ENCODE measurements around the gene TFEB. TPM values are rescaled to one million over a fixed set of nuclear protein-coding genes. Genes with fewer than 3 reads are reported as not detected.

TFEB gene
- total RNA-seq, 3 donors from 2014 or later: 15.7 to 20.6 (median 18.4) TPM

- intact Hi-C loops (cut with DNase I; ENCODE audit: low total_unique reads): no loop called here
- Histone ChIP-seq H3K9me3 (no peaks in the 10 kb centered on the region), H3K27me3 (peaks cover 0 to 3% of the 10 kb centered on the region in 2 donors), H3K36me3 (no peaks in the 10 kb centered on the region), H3K27ac (no peak overlapping the region), H3K4me1 (no peaks in the 10 kb centered on the region), H3K4me3 (no peak overlapping the region)
- DNase-seq (ENCODE audit: low spot score in 2 of 2): no peak
- no peak for TF ChIP-seq CTCF (IDR thresholded peaks at IDR 0.05)
- no peak for TF ChIP-seq POLR2A (IDR thresholded peaks at IDR 0.05)
- TF ChIP-seq POLR2AphosphoS5 (IDR thresholded peaks at IDR 0.05): no peak
Observed at GRCh38 chr6:41657131-41658094, 78.0 kb downstream of the TFEB start.

GRCh38 chr6:41656002-41656691 is 79.3 kb downstream of the TFEB start:
- intact Hi-C loops (cut with DNase I; ENCODE audit: low total_unique reads): no loop called here
- Histone ChIP-seq H3K36me3 (no peaks in the 10 kb centered on the region), H3K4me3 (no peak overlapping the region), H3K4me1 (no peaks in the 10 kb centered on the region), H3K9me3 (no peaks in the 10 kb centered on the region), H3K27ac (no peak overlapping the region), H3K27me3 (peaks cover 0 to 3% of the 10 kb centered on the region in 2 donors)
- TF ChIP-seq POLR2A (IDR thresholded peaks at IDR 0.05) (no peak), POLR2AphosphoS5 (IDR thresholded peaks at IDR 0.05) (no peak), CTCF (IDR thresholded peaks at IDR 0.05) (no peak)
- no peak for DNase-seq (ENCODE audit: low spot score in 2 of 2)

DNA sequence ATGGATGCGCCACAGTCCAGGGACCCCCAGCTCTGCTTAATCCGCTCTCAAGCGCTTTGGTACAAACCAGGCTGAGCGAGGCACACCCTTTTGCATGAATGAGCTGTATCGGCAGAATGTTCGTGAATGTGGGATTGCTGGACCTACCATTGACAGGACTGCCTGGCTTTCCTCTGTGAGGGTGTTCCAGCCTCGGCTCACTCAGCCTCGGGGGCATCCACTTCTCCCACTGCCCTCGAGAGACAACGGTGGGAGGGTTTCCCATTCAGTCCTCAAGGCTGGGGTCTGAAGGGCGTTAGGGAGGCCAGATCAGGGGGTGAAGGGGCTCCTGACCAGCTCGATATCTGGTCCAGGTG is 79.8 kb downstream of the TFEB start:
- TF ChIP-seq CTCF (IDR thresholded peaks at IDR 0.05): no peak
- no peak for TF ChIP-seq POLR2A (IDR thresholded peaks at IDR 0.05)
- no peak for TF ChIP-seq POLR2AphosphoS5 (IDR thresholded peaks at IDR 0.05)
- Histone ChIP-seq H3K36me3 (no peaks in the 10 kb centered on the region), H3K27ac (no peak overlapping the region)

GRCh38 chr6:41655176-41655575 is 80.2 kb downstream of the TFEB start:
- Histone ChIP-seq H3K9me3 (no peaks in the 10 kb centered on the region), H3K4me1 (no peaks in the 10 kb centered on the region), H3K36me3 (no peaks in the 10 kb centered on the region), H3K27ac (no peak overlapping the region), H3K4me3 (no peak overlapping the region), H3K27me3 (peaks cover 0 to 2% of the 10 kb centered on the region in 2 donors)
- TF ChIP-seq POLR2AphosphoS5 (IDR thresholded peaks at IDR 0.05) (no peak), POLR2A (IDR thresholded peaks at IDR 0.05) (no peak), CTCF (IDR thresholded peaks at IDR 0.05) (no peak)
- intact Hi-C loops (cut with DNase I; ENCODE audit: low total_unique reads): no loop called here
- DNase-seq (ENCODE audit: low spot score in 2 of 2): no peak

More for the DNA sequence above, 79.8 kb downstream of the TFEB start:
- intact Hi-C loops (cut with DNase I; ENCODE audit: low total_unique reads): no loop called here
- Histone ChIP-seq H3K4me3 (no peak overlapping the region), H3K9me3 (no peaks in the 10 kb centered on the region), H3K27me3 (peaks cover 0 to 3% of the 10 kb centered on the region in 2 donors), H3K4me1 (no peaks in the 10 kb centered on the region)
- no peak for DNase-seq (ENCODE audit: low spot score in 2 of 2)

DNA sequence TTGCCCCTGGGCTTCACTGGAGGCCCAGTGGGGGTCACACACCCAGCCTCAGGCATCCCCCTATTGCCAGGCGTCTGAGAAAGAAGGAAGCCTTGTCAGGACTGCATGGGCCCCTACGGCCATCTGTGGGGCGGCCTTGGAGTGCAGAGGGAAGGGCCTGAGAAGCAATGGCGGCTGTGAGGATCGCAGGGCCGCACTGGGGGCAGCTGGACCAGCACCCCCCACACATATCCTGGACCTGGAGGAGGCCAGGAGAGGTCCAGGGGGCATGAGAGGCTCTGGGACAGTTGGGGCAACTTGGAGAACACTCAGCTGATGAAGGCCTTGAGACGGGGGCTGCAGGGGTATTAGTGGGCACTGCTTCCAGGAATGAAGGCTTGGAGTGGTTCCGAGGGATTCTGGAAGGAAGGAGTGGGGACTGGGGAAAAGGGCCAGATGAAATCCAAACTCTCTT is 80.7 kb downstream of the TFEB start:
- no peaks in the 10 kb centered on the region for H3K36me3 ChIP-seq
- no peak for DNase-seq (ENCODE audit: low spot score in 2 of 2)
- H3K4me3 ChIP-seq: no peak overlapping the region
- no peak overlapping the region for H3K27ac ChIP-seq
- TF ChIP-seq POLR2AphosphoS5 (IDR thresholded peaks at IDR 0.05): no peak
- TF ChIP-seq CTCF (IDR thresholded peaks at IDR 0.05): no peak
- TF ChIP-seq POLR2A (IDR thresholded peaks at IDR 0.05): no peak
- H3K27me3 ChIP-seq: no peaks in the 10 kb centered on the region
- intact Hi-C loops (cut with DNase I; ENCODE audit: low total_unique reads): no loop called here
- H3K9me3 ChIP-seq: no peaks in the 10 kb centered on the region
- H3K4me1 ChIP-seq: no peaks in the 10 kb centered on the region
